Ishikawa (cell line): ENCODE results near the gene GPANK1.

ENCODE experiments used
- CEBPB ChIP-seq: IDR thresholded peaks from 2 replicates; pipeline ENCODE4 v1.6.1; 2012
- CREB1 ChIP-seq: IDR thresholded peaks from 2 replicates; pipeline ENCODE4 v1.6.1; 2012; ENCODE audit warnings: low read depth
- EGR1 ChIP-seq: IDR thresholded peaks from 2 replicates; pipeline ENCODE4 v1.6.1; 2012
- EP300 ChIP-seq: IDR thresholded peaks from 2 replicates; pipeline ENCODE4 v1.6.1; 2012; ENCODE audit warnings: borderline replicate concordance
- FOXM1 ChIP-seq: IDR thresholded peaks from 2 replicates; pipeline ENCODE4 v1.6.1; 2012; ENCODE audit warnings: low read depth, borderline replicate concordance
- MAX ChIP-seq: IDR thresholded peaks from 2 replicates; pipeline ENCODE4 v1.6.1; 2012
- NFIC ChIP-seq: IDR thresholded peaks from 2 replicates; pipeline ENCODE4 v1.6.1; 2012
- RAD21 ChIP-seq: IDR thresholded peaks from 2 replicates; pipeline ENCODE4 v1.6.1; 2012; ENCODE audit warnings: low read depth
- REST ChIP-seq: IDR thresholded peaks from 2 replicates; pipeline ENCODE4 v1.6.1; 2012; ENCODE audit warnings: low read depth, mild to moderate bottlenecking
- TAF1 ChIP-seq: IDR thresholded peaks from 2 replicates; pipeline ENCODE4 v1.6.1; 2012; ENCODE audit warnings: low read depth, mild to moderate bottlenecking
- TCF12 ChIP-seq: IDR thresholded peaks from 2 replicates; pipeline ENCODE4 v1.6.1; 2012; ENCODE audit warnings: low read depth
- TEAD4 ChIP-seq: IDR thresholded peaks from 2 replicates; pipeline ENCODE4 v1.6.1; 2012
- USF1 ChIP-seq: IDR thresholded peaks from 2 replicates; pipeline ENCODE4 v1.6.1; 2012
- YY1 ChIP-seq: IDR thresholded peaks from 2 replicates; pipeline ENCODE4 v1.6.1; 2012; ENCODE audit warnings: low read depth
- ZBTB7A ChIP-seq: IDR thresholded peaks from 2 replicates; pipeline ENCODE4 v1.6.1; 2012; ENCODE audit warnings: low read depth

Gene GPANK1

GRCh38 chr6:31634969-31635575 lies 29.7 kb downstream of the GPANK1 start:
- TF ChIP-seq TAF1, result no peak
- no peak for TF ChIP-seq CEBPB
- no peak for TF ChIP-seq RAD21
- TF ChIP-seq FOXM1, result no peak
- TF ChIP-seq USF1, result no peak
- no peak for TF ChIP-seq EP300
- no peak for TF ChIP-seq ZBTB7A
- no peak for TF ChIP-seq YY1
- no peak for TF ChIP-seq MAX
- TF ChIP-seq TCF12, result no peak
- TF ChIP-seq TEAD4, result no peak
- no peak for TF ChIP-seq REST
- TF ChIP-seq CREB1, result no peak
- no peak for TF ChIP-seq EGR1
- no peak for TF ChIP-seq NFIC

- no peak for TF ChIP-seq EGR1
- TF ChIP-seq TEAD4, result no peak
- no peak for TF ChIP-seq MAX
- no peak for TF ChIP-seq CEBPB
- TF ChIP-seq ZBTB7A, result no peak
- TF ChIP-seq YY1, result no peak
- no peak for TF ChIP-seq RAD21
- TF ChIP-seq TCF12, result no peak
- TF ChIP-seq USF1, result no peak
- TF ChIP-seq FOXM1, result no peak
- no peak for TF ChIP-seq EP300
These were observed 30.7 kb downstream of the GPANK1 start for GRCh38 chr6:31634131-31634530.

- no peak for TF ChIP-seq TEAD4
These were observed 31.4 kb downstream of the GPANK1 start for GRCh38 chr6:31633447-31633846.

GRCh38 chr6:31632279-31632946 lies 32.4 kb downstream of the GPANK1 start:
- TF ChIP-seq ZBTB7A (no peak), TAF1 (no peak), FOXM1 (no peak), CREB1 (no peak), CEBPB (no peak), EGR1 (no peak), REST (no peak), EP300 (no peak), TEAD4 (no peak), NFIC (no peak)

- TF ChIP-seq YY1 (no peak), ZBTB7A (no peak), RAD21 (no peak), CEBPB (no peak), TEAD4 (no peak), REST (no peak)
These were observed 33.0 kb downstream of the GPANK1 start for GRCh38 chr6:31631681-31632278.
